Right lobe of liver (tissue), 6 donors: ENCODE data around the gene REXO4. TPM values are rescaled to one million over a fixed set of nuclear protein-coding genes. Genes with fewer than 3 reads are reported as not detected.

Experiments used
- ATAC-seq, 4 donors: fragments of 200-7000 bp; cut with Tn5 transposase; one replicate each; pipeline ENCODE4 v1.9.1; 2020; ENCODE audit warnings: mild to moderate bottlenecking in 4 of 4, moderate library complexity in 4 of 4
- DNase-seq, 3 donors: peaks; one replicate each; pipeline ENCODE4 v3.0.0-alpha.2; 2020
- H3K27ac ChIP-seq, 3 donors: fragments of 200-600 bp; one replicate each; pipeline ENCODE4 v1.8.0; 2022
- H3K27me3 ChIP-seq, 2 donors: fragments of 200-600 bp; one replicate each; pipeline ENCODE4 v1.8.0; 2022
- H3K36me3 ChIP-seq, 4 donors: fragments of 200-600 bp; sonication (generic) in 1 of 4; one replicate each; pipeline versions ENCODE4 v1.5.1 to v1.8.0; 2017 to 2022; ENCODE audit warnings: control low read depth in 1 of 4
- H3K4me1 ChIP-seq, 4 donors: fragments of 200-600 bp; sonication (generic) in 1 of 4; one replicate each; pipeline versions ENCODE4 v1.5.1 to v1.8.0; 2017 to 2022; ENCODE audit warnings: control low read depth in 1 of 4
- H3K4me3 ChIP-seq, 3 donors: fragments of 200-600 bp; one replicate each; pipeline ENCODE4 v1.8.0; 2022
- H3K9me3 ChIP-seq, 4 donors: fragments of 200-600 bp; sonication (generic) in 1 of 4; one replicate each; pipeline versions ENCODE4 v1.5.1 to v1.8.0; 2017 to 2022; ENCODE audit warnings: control low read depth in 1 of 4
- POLR2A ChIP-seq: fragments of 450-650 bp; IDR thresholded peaks from one replicate; pipeline ENCODE4 v1.6.1; 2017; ENCODE audit warnings: antibody characterized with exemption, mild to moderate bottlenecking
- WGBS: methylation state at CpG from one replicate; pipeline ENCODE4 v1.1.6; 2018; ENCODE audit warnings: low coverage, low lambda C conversion rate; ENCODE audit not compliant: insufficient coverage; ENCODE audit errors: missing lambda C conversion rate; 5-methylcytosine and 5-hydroxymethylcytosine counted together
- intact Hi-C, 2 donors: fragments of 100-400 bp; cut with DNase I; formaldehyde crosslinking; loops; one replicate each; pipeline versions ENCODE4 v1.11.2 to v1.14.1; 2022
- total RNA-seq, 6 experiments: library from RNA; depleted of rRNA in 2 of 6; stranded (reverse); fragments of >200 nt in 2 of 6; fragmentation: NEBNext Ultra II Directional in 3 of 6; extraction: Animal tissue kit (Norgen Biotek cat#: 25700) in 3 of 6; gene quantifications; one replicate each; pipeline versions ENCODE4 v1.1.0 to v1.2.4, GENCODE V29; 2016 to 2023
- TF ChIP-seq, protein P1 (sequence below), 4 donors: fragments of 200-600 bp in 3 of 4; fragments of 450-650 bp in 1 of 4; IDR thresholded peaks; one replicate each; pipeline versions ENCODE4 v1.5.1 to v1.8.0; 2016 to 2022; ENCODE audit warnings: antibody characterized with exemption in 4 of 4, mild to moderate bottlenecking in 2 of 4
- donor health status: DM: no; HTN: yes; CAD: no.
- donor health status: DM: no; HTN: no; CAD: no.
- donor health status: DM: no; HTN: no; CAD: no.
- donor health status: DM: no; HTN: yes; CAD: no.
- donor health status: DM: no; HTN: yes; CAD: no.

REXO4 gene
- total RNA-seq, 6 experiments from 2014 or later, result 9.5 to 19.9 (median 12.0) TPM

DNA sequence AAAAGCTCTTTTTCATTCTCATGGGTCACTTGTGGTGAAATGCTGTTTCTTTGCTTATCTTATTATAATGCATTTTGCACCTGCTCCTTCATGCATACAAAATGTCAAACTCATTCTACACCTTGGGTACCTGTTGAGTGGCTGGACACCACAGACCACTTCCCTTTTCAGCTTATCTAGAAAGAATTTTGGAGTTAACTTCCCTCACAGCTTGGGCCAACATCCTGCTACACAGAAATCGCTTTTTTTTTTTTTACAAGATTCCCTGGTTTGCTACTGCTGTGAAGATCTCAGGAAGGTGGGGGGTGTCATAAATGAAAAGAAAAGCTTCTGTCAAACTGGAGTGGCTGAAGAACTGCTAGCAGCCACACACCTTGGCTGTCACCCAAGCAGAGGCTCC, 2.6 kb downstream of the REXO4 start:
- Histone ChIP-seq H3K4me1 (peaks cover 0 to 22% (median 7%) of the 10 kb centered on the region in 4 donors), H3K27ac (no peak overlapping the region), H3K9me3 (no peaks in the 10 kb centered on the region), H3K27me3 (no peaks in the 10 kb centered on the region), H3K4me3 (no peak overlapping the region), H3K36me3 (peaks cover 0 to 45% (median 12%) of the 10 kb centered on the region in 4 donors)
- WGBS, result 77% methylated on average over 1 of the region's 1 CpG
- intact Hi-C loops, result no loop called here
- TF ChIP-seq, protein P1, sequence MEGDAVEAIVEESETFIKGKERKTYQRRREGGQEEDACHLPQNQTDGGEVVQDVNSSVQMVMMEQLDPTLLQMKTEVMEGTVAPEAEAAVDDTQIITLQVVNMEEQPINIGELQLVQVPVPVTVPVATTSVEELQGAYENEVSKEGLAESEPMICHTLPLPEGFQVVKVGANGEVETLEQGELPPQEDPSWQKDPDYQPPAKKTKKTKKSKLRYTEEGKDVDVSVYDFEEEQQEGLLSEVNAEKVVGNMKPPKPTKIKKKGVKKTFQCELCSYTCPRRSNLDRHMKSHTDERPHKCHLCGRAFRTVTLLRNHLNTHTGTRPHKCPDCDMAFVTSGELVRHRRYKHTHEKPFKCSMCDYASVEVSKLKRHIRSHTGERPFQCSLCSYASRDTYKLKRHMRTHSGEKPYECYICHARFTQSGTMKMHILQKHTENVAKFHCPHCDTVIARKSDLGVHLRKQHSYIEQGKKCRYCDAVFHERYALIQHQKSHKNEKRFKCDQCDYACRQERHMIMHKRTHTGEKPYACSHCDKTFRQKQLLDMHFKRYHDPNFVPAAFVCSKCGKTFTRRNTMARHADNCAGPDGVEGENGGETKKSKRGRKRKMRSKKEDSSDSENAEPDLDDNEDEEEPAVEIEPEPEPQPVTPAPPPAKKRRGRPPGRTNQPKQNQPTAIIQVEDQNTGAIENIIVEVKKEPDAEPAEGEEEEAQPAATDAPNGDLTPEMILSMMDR (IDR thresholded peaks at IDR 0.05), result no peak
- ATAC-seq (no peak), DNase-seq (no peak)

DNA sequence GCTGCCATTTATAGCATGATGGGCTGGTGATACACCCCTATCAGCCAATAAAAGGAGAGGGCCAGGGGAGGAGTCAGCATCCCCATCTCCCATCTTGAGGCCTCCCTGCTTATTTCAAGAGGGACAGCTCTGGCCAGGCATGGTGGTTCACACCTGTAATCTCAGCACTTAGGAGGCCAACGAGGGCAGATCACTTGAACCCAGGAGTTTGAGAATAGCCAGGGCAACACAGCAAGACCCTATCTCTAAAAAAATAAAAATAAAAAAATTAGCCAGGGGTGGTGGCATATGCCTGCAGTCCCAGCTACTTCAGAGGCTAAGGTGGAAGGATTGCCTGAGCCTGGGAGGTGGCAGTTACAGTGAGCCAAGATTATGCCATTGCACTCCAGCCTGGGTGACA, 9.8 kb downstream of the REXO4 start:
- WGBS, result 80% methylated on average over 1 of the region's 1 CpG
- Histone ChIP-seq H3K4me1 (peaks cover 0 to 9% (median 2%) of the 10 kb centered on the region in 4 donors), H3K27ac (no peak overlapping the region), H3K9me3 (no peaks in the 10 kb centered on the region), H3K4me3 (no peak overlapping the region), H3K36me3 (peaks cover 3 to 64% (median 22%) of the 10 kb centered on the region in 4 donors), H3K27me3 (no peaks in the 10 kb centered on the region)
- intact Hi-C loops, result loop anchor here in 1 of 2 donors (5.0 to 10.0 kb wide), 2 partner anchors 53 to 74 kb away; partner anchors contain the start of genes SURF1 and SURF2
- TF ChIP-seq, protein P1 (IDR thresholded peaks at IDR 0.05), result no peak
- no peak for TF ChIP-seq POLR2A
- ATAC-seq (no peak), DNase-seq (no peak)

GRCh38 chr9:133406480-133407307, 11.1 kb downstream of the REXO4 start:
- intact Hi-C loops, result loop anchor here in 1 of 2 donors (5.0 to 10.0 kb wide), 2 partner anchors 52 to 76 kb away; partner anchors contain the start of genes SURF1 and SURF2
- Histone ChIP-seq H3K9me3 (no peaks in the 10 kb centered on the region), H3K27ac (no peak overlapping the region), H3K4me3 (no peak overlapping the region), H3K36me3 (peaks cover 3 to 52% (median 18%) of the 10 kb centered on the region in 4 donors), H3K4me1 (peaks cover 0 to 9% (median 2%) of the 10 kb centered on the region in 4 donors), H3K27me3 (no peaks in the 10 kb centered on the region)
- ATAC-seq (peak; percentile 84 to 91 (median 88)), DNase-seq (peak; percentile 74 to 82 (median 81))
- 37% methylated on average over 13 of the region's 24 CpGs for WGBS
- no peak for TF ChIP-seq POLR2A
- TF ChIP-seq, protein P1 (IDR thresholded peaks at IDR 0.05), result peak; percentile 87 to 93 (median 92)

GRCh38 chr9:133405508-133406438, 12.0 kb downstream of the REXO4 start:
- WGBS, result 29% methylated on average over 15 of the region's 19 CpGs
- Histone ChIP-seq H3K27ac (peak overlapping the region in 2 of 3 donors; percentile 29 to 57), H3K9me3 (no peaks in the 10 kb centered on the region), H3K36me3 (peaks cover 3 to 43% (median 15%) of the 10 kb centered on the region in 4 donors), H3K4me3 (no peak overlapping the region), H3K27me3 (no peaks in the 10 kb centered on the region), H3K4me1 (peaks cover 0 to 9% (median 2%) of the 10 kb centered on the region in 4 donors)
- DNase-seq (no peak), ATAC-seq (peak in 3 of 4 donors; percentile 10 to 61 (median 57))
- intact Hi-C loops, result loop anchor here in 1 of 2 donors (5.0 to 10.0 kb wide), 2 partner anchors 51 to 77 kb away; partner anchors contain the start of genes SURF1 and SURF2
- TF ChIP-seq, protein P1 (IDR thresholded peaks at IDR 0.05), result no peak
- TF ChIP-seq POLR2A, result no peak
